Left lung (tissue), 10 donors: ENCODE results near the gene STPG3. TPM values are rescaled to one million over a fixed set of nuclear protein-coding genes. Genes with fewer than 3 reads are reported as not detected.
A peak's percentile ranks its signal among the peaks of the same experiment; 100 is the strongest.

Experiments used
- ATAC-seq: fragments of 200-7000 bp; cut with Tn5 transposase; one replicate; pipeline ENCODE4 v1.9.1; 2020; ENCODE audit warnings: moderate library complexity
- DNase-seq, 4 donors: peaks; one replicate each; pipeline ENCODE4 v3.0.0-alpha.2; 2013 to 2020
- H3K27ac ChIP-seq, 2 donors: fragments of 200-600 bp; sonication (generic) in 1 of 2; one replicate each; pipeline versions ENCODE4 v1.5.0 to v1.8.0; 2020 to 2021
- H3K27me3 ChIP-seq, 2 donors: fragments of 200-600 bp; sonication (generic) in 1 of 2; one replicate each; pipeline versions ENCODE4 v1.5.0 to v1.8.0; 2020 to 2021
- H3K36me3 ChIP-seq, 2 donors: fragments of 200-600 bp; sonication (generic) in 1 of 2; one replicate each; pipeline versions ENCODE4 v1.5.0 to v1.8.0; 2020 to 2021
- H3K4me1 ChIP-seq, 2 donors: fragments of 200-600 bp; one replicate each; pipeline ENCODE4 v1.8.0; 2021
- H3K4me3 ChIP-seq, 2 donors: fragments of 200-600 bp; sonication (generic) in 1 of 2; one replicate each; pipeline versions ENCODE4 v1.5.0 to v1.8.0; 2020 to 2021; ENCODE audit warnings: mild to moderate bottlenecking in 1 of 2
- H3K9me3 ChIP-seq, 2 donors: fragments of 200-600 bp; sonication (generic) in 1 of 2; one replicate each; pipeline versions ENCODE4 v1.5.0 to v1.8.0; 2020 to 2021
- intact Hi-C, 2 donors: fragments of 100-400 bp; cut with DNase I; formaldehyde crosslinking; loops; one replicate each; pipeline versions ENCODE4 v1.11.2 to v1.14.2; 2022
- polyA plus RNA-seq, 6 donors: library from polyadenylated mRNA; unstranded; fragments of 120-200 nt; gene quantifications; one replicate each; pipeline ENCODE4 v1.2.1, GENCODE V29; 2013; ENCODE audit not compliant: insufficient read length in 6 of 6
- total RNA-seq, 2 donors: library from RNA; stranded (reverse); fragmentation: NEBNext Ultra II Directional; extraction: Animal tissue kit (Norgen Biotek cat#: 25700); gene quantifications; one replicate each; pipeline ENCODE4 v1.2.1, GENCODE V29; 2021
- TF ChIP-seq, protein P1 (sequence below), 2 donors: fragments of 200-600 bp; sonication (generic) in 1 of 2; IDR thresholded peaks; one replicate each; pipeline versions ENCODE4 v1.5.0 to v1.8.0; 2021; ENCODE audit warnings: antibody characterized with exemption in 2 of 2
- donor health status: DM: no; HTN: yes; CAD: no.
- donor health status: DM: no; HTN: no; CAD: no.

The STPG3 gene
- total and polyA plus RNA-seq, 8 donors, result 0.69 to 1.4 (median 0.89) TPM; not detected in 2

DNA sequence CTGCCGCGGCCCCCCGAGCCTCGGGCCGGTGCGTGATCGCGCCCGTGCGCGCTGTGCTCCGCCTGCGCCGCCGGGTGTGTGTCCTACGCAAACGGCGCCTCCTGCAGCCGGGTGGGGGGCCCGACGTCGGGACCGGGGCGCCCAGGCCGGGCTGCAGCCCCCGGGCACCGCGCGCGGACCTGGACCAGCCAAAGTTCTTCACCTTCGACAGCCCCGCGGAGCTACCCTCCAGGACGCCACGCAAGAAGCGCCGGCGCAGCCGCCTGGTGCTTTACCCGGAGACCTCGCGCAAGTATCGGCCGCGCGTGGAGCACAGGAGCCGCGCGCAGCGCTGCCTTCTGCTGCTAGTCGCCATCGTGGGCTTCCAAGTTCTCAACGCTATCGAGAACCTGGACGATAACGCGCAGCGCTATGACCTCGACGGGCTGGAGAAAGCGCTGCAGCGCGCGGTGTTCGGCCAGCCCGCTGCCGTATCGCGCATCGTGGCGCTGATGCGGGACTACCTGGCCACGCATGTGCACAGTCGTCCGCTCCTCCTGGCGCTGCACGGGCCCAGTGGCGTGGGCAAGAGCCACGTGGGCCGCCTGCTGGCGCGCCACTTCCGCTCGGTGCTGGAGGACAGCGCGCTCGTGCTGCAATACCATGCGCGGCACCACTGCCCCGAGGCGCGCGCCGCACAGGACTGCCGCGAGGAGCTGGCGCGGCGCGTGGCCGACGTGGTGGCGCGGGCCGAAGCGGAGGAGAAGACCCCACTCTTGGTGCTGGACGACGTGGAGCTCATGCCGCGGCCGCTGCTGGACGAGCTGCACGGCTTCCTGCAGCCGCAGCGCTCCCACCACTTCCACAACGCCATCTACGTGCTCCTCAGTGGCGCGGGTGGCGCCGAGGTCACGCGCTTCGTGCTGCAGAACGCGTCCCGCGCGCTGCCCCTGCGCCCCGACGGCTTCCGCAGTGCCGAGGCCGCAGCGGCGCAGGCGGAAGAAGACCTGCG is 27.9 kb downstream of the STPG3 start:
- Histone ChIP-seq H3K4me1 (peaks cover 18 to 70% of the 10 kb centered on the region in 2 donors), H3K36me3 (peaks cover 0 to 54% of the 10 kb centered on the region in 2 donors), H3K9me3 (no peaks in the 10 kb centered on the region), H3K27me3 (no peaks in the 10 kb centered on the region), H3K27ac (peak overlapping the region; percentile 93 to 96), H3K4me3 (peak overlapping the region; percentile 59 to 87)
- DNase-seq (peak in 1 of 4 donors; percentile 80), ATAC-seq (no peak)
- intact Hi-C loops, result no loop called here
- TF ChIP-seq, protein P1, sequence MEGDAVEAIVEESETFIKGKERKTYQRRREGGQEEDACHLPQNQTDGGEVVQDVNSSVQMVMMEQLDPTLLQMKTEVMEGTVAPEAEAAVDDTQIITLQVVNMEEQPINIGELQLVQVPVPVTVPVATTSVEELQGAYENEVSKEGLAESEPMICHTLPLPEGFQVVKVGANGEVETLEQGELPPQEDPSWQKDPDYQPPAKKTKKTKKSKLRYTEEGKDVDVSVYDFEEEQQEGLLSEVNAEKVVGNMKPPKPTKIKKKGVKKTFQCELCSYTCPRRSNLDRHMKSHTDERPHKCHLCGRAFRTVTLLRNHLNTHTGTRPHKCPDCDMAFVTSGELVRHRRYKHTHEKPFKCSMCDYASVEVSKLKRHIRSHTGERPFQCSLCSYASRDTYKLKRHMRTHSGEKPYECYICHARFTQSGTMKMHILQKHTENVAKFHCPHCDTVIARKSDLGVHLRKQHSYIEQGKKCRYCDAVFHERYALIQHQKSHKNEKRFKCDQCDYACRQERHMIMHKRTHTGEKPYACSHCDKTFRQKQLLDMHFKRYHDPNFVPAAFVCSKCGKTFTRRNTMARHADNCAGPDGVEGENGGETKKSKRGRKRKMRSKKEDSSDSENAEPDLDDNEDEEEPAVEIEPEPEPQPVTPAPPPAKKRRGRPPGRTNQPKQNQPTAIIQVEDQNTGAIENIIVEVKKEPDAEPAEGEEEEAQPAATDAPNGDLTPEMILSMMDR (IDR thresholded peaks at IDR 0.05), result no peak

DNA sequence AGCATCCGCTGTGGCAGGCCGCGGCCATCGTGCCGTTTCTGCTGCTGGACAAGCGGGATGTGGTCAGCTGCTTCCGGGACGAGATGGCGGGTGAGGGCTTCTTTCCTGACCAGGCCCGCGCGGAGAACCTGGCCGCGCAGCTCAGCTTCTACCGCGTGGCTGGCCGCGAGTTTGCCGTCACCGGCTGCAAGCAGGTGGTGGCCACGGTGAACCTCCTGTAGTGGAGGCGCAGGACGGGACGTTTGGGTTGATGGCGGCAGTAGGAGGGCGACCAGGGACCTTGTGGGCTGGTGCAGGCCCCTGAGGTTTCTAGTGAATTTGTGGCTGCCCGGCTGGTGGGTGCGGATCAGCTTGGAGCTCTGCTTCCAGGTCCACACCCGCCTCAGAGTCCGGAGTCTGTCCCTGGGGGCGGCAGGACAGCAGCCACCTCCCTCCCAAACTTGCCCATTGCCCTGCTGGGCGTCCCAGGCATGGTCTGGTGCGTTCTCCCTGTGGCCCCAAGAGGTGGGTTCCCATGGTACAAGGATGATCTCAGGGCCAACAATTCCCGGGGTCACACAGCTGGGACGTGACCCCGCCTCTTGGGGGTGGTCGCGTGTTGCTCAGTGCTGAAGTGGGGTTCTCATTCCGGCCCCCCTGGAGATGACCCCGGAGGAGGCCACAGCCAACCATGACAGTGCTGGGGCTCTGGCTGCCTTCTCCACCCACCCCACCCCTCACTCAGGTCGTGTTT is 28.8 kb downstream of the STPG3 start:
- intact Hi-C loops, result no loop called here
- Histone ChIP-seq H3K36me3 (peaks cover 0 to 55% of the 10 kb centered on the region in 2 donors), H3K27ac (no peak overlapping the region), H3K4me3 (no peak overlapping the region), H3K27me3 (no peaks in the 10 kb centered on the region), H3K4me1 (peaks cover 15 to 70% of the 10 kb centered on the region in 2 donors), H3K9me3 (no peaks in the 10 kb centered on the region)
- TF ChIP-seq, protein P1 (IDR thresholded peaks at IDR 0.05), result no peak
- no peak for ATAC-seq
- peak in 1 of 4 donors; percentile 60 for DNase-seq

DNA sequence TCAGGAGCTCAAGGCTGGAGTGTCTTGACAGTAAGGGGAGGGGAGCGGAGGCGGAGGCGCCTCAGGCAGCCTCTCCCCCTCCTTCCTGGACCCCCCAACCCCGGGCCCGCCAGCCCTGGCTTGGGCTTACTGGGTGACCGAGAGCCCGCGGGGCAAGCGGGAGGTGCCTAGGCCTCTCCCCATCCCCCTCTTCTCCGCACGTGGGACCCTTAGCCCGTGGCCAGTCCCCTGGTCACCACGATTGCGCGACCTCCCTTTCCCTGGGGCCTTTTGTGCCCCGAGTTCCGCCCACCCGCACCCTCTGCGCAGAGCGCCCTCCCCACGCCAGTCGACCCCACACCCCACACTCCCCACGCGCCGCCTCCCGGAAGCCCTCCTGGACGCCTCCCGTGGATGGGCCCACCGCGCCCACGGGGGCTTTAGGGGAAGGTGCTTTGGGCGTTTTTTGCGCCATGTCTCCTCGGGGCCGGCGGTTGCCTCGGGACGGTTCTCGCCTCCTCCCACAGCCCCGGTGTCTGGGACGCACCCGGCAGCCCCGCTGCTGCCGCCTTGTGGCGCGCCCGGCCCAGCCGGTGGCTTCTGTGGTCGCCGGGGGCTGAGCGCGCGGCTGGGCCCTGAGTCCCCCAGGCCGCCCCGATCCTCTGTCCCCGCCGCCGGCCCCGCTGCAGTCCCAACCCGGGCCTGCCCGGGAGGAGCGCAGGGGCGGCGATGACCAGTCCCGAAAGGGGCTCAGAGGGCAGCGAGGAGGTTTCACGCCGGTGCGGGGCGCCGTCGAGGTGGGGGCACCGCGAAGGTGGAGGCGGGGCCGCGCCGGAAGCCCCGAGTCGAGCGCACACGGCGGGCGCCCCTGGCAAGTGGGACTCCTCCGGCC is 29.6 kb downstream of the STPG3 start:
- intact Hi-C loops, result no loop called here
- H3K27ac ChIP-seq, result no peak overlapping the region
- DNase-seq (peak in 2 of 4 donors; percentile 44 to 76), ATAC-seq (no peak)
- TF ChIP-seq, protein P1 (IDR thresholded peaks at IDR 0.05), result peak in 1 of 2 donors; percentile 18
- no peak overlapping the region for H3K4me3 ChIP-seq
- H3K27me3 ChIP-seq, result no peaks in the 10 kb centered on the region
- peaks cover 0 to 55% of the 10 kb centered on the region in 2 donors for H3K36me3 ChIP-seq
- H3K9me3 ChIP-seq, result no peaks in the 10 kb centered on the region
- H3K4me1 ChIP-seq, result peaks cover 15 to 62% of the 10 kb centered on the region in 2 donors

DNA sequence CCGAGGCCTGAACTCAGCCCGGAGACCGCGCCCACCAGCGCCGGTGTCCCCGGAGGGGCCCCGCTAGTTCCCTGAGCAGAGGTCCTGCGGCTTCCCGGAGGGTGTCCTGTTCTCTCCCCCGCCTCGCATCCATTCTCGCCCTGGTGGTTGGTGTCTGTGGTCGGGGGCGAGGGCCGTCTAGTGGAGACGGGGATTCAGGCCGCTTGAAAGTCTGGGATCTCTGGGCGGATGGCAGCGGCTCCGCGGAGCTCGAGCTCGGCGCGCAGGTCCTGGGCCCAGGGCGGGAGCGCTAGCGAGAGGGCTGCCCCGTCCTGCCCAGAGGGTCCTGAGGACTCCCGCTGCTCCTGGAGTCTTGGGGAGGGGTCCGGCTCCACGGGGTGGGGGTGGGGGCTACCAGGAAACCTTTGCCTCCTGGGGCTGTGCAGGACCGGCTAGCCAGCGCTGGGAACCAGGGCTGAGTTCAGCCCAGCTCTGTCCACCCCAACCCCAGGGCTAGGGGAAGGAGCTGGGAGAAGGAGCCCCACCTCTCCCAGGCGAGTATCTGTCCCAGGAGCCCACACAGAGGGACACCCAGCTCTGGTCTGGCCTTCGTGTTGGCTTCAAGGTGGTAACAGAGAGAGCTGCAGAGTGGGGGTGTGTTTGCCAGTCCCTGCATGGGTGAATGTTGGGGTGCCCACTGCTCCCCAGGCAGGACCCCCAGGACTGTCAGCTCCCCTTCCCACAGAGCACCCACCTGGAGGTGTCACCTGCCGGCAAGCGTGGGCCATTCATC is 30.4 kb downstream of the STPG3 start:
- H3K27me3 ChIP-seq, result no peaks in the 10 kb centered on the region
- ATAC-seq, result no peak
- peaks cover 10 to 53% of the 10 kb centered on the region in 2 donors for H3K4me1 ChIP-seq
- H3K27ac ChIP-seq, result no peak overlapping the region
- no peak for DNase-seq
- TF ChIP-seq, protein P1 (IDR thresholded peaks at IDR 0.05), result no peak
- peaks cover 0 to 55% of the 10 kb centered on the region in 2 donors for H3K36me3 ChIP-seq
- intact Hi-C loops, result no loop called here
- no peak overlapping the region for H3K4me3 ChIP-seq
- no peaks in the 10 kb centered on the region for H3K9me3 ChIP-seq
